ENCODE results near the gene SMIM29.
"Not testable (repeated sequence)": the region's sequence is repeated elsewhere in the genome, so short reads cannot be mapped to it uniquely, and the experiment has no call there.

DNA sequence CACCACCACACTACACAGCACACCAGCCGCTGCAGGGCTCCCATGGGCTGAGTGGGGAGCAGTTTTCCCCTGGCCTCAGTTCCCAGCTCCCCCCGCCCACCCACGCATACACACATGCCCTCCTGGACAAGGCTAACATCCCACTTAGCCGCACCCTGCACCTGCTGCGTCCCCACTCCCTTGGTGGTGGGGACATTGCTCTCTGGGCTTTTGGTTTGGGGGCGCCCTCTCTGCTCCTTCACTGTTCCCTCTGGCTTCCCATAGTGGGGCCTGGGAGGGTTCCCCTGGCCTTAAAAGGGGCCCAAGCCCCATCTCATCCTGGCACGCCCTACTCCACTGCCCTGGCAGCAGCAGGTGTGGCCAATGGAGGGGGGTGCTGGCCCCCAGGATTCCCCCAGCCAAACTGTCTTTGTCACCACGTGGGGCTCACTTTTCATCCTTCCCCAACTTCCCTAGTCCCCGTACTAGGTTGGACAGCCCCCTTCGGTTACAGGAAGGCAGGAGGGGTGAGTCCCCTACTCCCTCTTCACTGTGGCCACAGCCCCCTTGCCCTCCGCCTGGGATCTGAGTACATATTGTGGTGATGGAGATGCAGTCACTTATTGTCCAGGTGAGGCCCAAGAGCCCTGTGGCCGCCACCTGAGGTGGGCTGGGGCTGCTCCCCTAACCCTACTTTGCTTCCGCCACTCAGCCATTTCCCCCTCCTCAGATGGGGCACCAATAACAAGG, 3.6 kb downstream of the SMIM29 start:
- TF ChIP-seq CTCF, POLR2A (IDR thresholded peaks at IDR 0.05): not testable (repeated sequence)
